Measurements from ENCODE around the gene PDXK.

DNA sequence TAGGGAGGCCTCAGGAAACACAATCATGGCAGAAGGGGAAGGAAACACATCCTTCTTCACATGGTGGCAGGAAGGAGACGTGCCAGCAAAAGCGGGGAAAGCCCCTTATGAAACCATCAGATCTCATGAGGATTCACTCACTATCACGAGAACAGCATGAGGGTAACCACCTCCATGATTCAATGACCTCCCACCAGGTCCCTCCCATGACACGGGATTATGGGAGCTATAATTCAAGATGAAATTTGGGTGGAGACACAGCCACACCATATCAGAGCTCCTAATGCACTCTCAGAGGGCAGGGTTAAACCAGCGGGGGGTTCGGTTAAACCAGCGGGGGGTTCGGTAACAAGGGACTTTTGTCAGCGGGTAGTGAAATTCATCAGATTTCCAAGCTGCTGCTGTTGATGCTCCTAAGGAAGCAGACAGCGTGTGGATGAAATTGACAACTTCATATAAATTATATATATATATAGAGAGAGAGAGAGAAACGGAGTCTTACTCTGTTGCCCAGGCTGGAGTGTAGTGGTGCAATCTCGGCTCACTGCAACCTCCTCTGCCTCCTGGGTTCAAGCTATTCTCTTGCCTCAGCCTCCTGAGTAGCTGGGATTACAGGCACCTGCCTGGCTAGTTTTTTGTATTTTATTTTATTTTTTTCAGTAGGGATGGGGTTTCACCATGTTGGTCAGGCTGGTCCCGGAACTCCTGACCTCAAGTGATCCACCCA is 52.9 kb downstream of the PDXK start:
- TF ChIP-seq, protein P1, sequence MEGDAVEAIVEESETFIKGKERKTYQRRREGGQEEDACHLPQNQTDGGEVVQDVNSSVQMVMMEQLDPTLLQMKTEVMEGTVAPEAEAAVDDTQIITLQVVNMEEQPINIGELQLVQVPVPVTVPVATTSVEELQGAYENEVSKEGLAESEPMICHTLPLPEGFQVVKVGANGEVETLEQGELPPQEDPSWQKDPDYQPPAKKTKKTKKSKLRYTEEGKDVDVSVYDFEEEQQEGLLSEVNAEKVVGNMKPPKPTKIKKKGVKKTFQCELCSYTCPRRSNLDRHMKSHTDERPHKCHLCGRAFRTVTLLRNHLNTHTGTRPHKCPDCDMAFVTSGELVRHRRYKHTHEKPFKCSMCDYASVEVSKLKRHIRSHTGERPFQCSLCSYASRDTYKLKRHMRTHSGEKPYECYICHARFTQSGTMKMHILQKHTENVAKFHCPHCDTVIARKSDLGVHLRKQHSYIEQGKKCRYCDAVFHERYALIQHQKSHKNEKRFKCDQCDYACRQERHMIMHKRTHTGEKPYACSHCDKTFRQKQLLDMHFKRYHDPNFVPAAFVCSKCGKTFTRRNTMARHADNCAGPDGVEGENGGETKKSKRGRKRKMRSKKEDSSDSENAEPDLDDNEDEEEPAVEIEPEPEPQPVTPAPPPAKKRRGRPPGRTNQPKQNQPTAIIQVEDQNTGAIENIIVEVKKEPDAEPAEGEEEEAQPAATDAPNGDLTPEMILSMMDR (IDR thresholded peaks at IDR 0.05) = no peak
- TF ChIP-seq POLR2A (IDR thresholded peaks at IDR 0.05) = no peak

All from adrenal gland (tissue), 5 donors.